ENCODE results near the gene GIGYF2.

- TF ChIP-seq, protein P1, sequence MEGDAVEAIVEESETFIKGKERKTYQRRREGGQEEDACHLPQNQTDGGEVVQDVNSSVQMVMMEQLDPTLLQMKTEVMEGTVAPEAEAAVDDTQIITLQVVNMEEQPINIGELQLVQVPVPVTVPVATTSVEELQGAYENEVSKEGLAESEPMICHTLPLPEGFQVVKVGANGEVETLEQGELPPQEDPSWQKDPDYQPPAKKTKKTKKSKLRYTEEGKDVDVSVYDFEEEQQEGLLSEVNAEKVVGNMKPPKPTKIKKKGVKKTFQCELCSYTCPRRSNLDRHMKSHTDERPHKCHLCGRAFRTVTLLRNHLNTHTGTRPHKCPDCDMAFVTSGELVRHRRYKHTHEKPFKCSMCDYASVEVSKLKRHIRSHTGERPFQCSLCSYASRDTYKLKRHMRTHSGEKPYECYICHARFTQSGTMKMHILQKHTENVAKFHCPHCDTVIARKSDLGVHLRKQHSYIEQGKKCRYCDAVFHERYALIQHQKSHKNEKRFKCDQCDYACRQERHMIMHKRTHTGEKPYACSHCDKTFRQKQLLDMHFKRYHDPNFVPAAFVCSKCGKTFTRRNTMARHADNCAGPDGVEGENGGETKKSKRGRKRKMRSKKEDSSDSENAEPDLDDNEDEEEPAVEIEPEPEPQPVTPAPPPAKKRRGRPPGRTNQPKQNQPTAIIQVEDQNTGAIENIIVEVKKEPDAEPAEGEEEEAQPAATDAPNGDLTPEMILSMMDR (IDR thresholded peaks at IDR 0.05), result no peak
- no peak for TF ChIP-seq POLR2A (IDR thresholded peaks at IDR 0.05)
Measured at GRCh38 chr2:232838406-232838874, 141.3 kb downstream of the GIGYF2 start.
